Stomach smooth muscle (tissue), 2 donors: ENCODE data around the gene SUPT4H1.

Source experiments
- H3K27ac ChIP-seq: one replicate; pipeline ENCODE4 v1.7.0; 2013; ENCODE audit warnings: mild to moderate bottlenecking, low read length, inconsistent platforms
- H3K27me3 ChIP-seq, 2 donors: one replicate each; pipeline ENCODE4 v1.7.0; 2013; ENCODE audit warnings: low read length in 2 of 2; ENCODE audit not compliant: insufficient read depth in 2 of 2, control insufficient read depth in 1 of 2
- H3K36me3 ChIP-seq, 2 donors: one replicate each; pipeline ENCODE4 v1.7.0; 2013; ENCODE audit warnings: low read length in 2 of 2; ENCODE audit not compliant: control insufficient read depth in 2 of 2, insufficient read depth in 2 of 2
- H3K4me1 ChIP-seq: one replicate; pipeline ENCODE4 v1.7.0; 2013; ENCODE audit warnings: low read length; ENCODE audit not compliant: control insufficient read depth, insufficient read depth
- H3K4me3 ChIP-seq, 2 donors: one replicate each; pipeline ENCODE4 v1.7.0; 2013; ENCODE audit warnings: low read length in 2 of 2
- H3K9ac ChIP-seq, 2 donors: one replicate each; pipeline ENCODE4 v1.7.0; 2013; ENCODE audit warnings: low read length in 2 of 2, mild to moderate bottlenecking in 1 of 2
- H3K9me3 ChIP-seq, 2 donors: one replicate each; pipeline ENCODE4 v1.7.0; 2013; ENCODE audit warnings: low read length in 2 of 2; ENCODE audit not compliant: control insufficient read depth in 2 of 2
- donor health status: healthy.
- donor health status: Pancreatic carcinoma.

SUPT4H1 gene

GRCh38 chr17:58371300-58371950, 19.4 kb upstream of the SUPT4H1 start:
- H3K36me3 ChIP-seq: no peaks in the 10 kb centered on the region
- no peak overlapping the region for H3K9ac ChIP-seq
- H3K4me1 ChIP-seq: no peaks in the 10 kb centered on the region
- H3K27ac ChIP-seq: no peak overlapping the region
- no peak overlapping the region for H3K4me3 ChIP-seq
- H3K27me3 ChIP-seq: no peaks in the 10 kb centered on the region
- no peaks in the 10 kb centered on the region for H3K9me3 ChIP-seq

- H3K9me3 ChIP-seq: no peaks in the 10 kb centered on the region
- no peaks in the 10 kb centered on the region for H3K4me1 ChIP-seq
- H3K9ac ChIP-seq: no peak overlapping the region
- no peaks in the 10 kb centered on the region for H3K27me3 ChIP-seq
- H3K27ac ChIP-seq: no peak overlapping the region
- H3K4me3 ChIP-seq: no peak overlapping the region
- H3K36me3 ChIP-seq: no peaks in the 10 kb centered on the region
These were observed 18.7 kb upstream of the SUPT4H1 start for GRCh38 chr17:58370716-58371115.

GRCh38 chr17:58370309-58370708, 18.3 kb upstream of the SUPT4H1 start:
- no peak overlapping the region for H3K27ac ChIP-seq
- H3K4me1 ChIP-seq: peaks cover 2% of the 10 kb centered on the region
- H3K4me3 ChIP-seq: no peak overlapping the region
- H3K9me3 ChIP-seq: no peaks in the 10 kb centered on the region
- no peak overlapping the region for H3K9ac ChIP-seq
- no peaks in the 10 kb centered on the region for H3K27me3 ChIP-seq
- no peaks in the 10 kb centered on the region for H3K36me3 ChIP-seq

DNA sequence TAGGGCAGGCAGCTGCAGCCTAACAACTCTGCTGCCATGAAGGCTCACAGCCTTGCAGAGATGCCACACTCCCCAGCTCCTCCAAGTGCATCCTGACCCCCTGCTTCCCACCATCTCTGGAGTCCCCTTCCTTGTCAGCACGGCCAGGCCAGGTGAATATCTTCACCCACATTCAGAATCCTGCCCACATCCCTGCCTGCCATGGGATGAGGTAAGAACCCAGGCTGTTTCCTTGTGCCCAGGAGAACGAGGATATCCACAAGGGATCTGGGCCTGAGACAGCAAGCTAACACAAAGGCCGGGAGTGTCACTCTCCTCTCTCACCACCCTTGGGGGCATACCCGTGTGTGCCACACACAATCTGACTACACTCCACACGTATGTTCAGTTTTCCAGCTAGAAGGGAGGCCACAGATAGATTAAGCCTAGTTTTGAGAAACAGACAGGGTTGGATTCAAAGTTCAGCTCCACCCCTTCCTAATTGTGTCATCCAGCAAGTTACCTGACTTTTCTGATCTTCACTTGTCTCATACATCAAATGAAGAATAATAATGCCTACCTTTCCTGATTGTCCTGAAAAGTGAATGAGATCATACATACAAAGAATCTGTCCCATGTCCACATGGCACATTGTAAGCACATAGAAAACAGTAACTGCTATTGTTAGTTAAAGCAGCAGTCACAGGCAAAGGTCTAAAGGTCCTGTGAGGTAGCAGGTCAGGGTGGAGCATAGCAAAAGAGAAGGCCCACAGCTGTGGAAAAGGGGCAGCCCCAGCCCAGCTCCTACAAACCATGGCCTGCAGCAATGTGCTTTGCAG, 17.4 kb upstream of the SUPT4H1 start:
- Histone ChIP-seq H3K9me3 (no peaks in the 10 kb centered on the region), H3K27me3 (no peaks in the 10 kb centered on the region), H3K4me1 (peaks cover 2% of the 10 kb centered on the region), H3K4me3 (no peak overlapping the region), H3K36me3 (no peaks in the 10 kb centered on the region), H3K9ac (no peak overlapping the region), H3K27ac (no peak overlapping the region)

GRCh38 chr17:58368860-58369213, 16.8 kb upstream of the SUPT4H1 start:
- no peaks in the 10 kb centered on the region for H3K27me3 ChIP-seq
- H3K9ac ChIP-seq: no peak overlapping the region
- H3K36me3 ChIP-seq: no peaks in the 10 kb centered on the region
- H3K9me3 ChIP-seq: no peaks in the 10 kb centered on the region
- no peak overlapping the region for H3K27ac ChIP-seq
- peaks cover 2% of the 10 kb centered on the region for H3K4me1 ChIP-seq
- no peak overlapping the region for H3K4me3 ChIP-seq

DNA sequence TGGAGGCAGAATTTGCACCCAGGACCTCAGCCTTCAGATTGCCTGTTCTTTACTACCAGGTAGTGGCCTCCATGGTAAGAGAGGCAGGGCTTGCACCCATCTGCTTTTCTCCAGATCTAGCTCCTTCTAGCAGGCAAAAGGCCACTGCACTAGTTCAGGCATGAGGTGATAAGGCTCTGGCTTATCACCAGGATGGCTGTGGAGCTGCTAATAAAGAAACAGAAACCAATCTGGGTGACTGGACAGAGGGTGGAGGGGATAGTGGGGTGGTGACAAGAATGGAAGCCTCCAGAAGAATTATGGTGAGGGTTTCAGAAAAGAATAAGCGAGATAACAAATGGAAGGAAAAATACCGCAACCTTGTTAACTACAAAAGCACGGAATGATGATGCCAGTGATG, 15.5 kb upstream of the SUPT4H1 start:
- H3K4me1 ChIP-seq: peaks cover 2% of the 10 kb centered on the region
- H3K4me3 ChIP-seq: no peak overlapping the region
- no peak overlapping the region for H3K27ac ChIP-seq
- H3K9ac ChIP-seq: no peak overlapping the region
- no peaks in the 10 kb centered on the region for H3K9me3 ChIP-seq
- peaks cover 0 to 6% of the 10 kb centered on the region in 2 donors for H3K27me3 ChIP-seq
- H3K36me3 ChIP-seq: no peaks in the 10 kb centered on the region

GRCh38 chr17:58365980-58366595, 14.1 kb upstream of the SUPT4H1 start:
- H3K27me3 ChIP-seq: peaks cover 0 to 6% of the 10 kb centered on the region in 2 donors
- H3K9ac ChIP-seq: no peak overlapping the region
- no peaks in the 10 kb centered on the region for H3K36me3 ChIP-seq
- peaks cover 2% of the 10 kb centered on the region for H3K4me1 ChIP-seq
- no peak overlapping the region for H3K27ac ChIP-seq
- no peaks in the 10 kb centered on the region for H3K9me3 ChIP-seq
- no peak overlapping the region for H3K4me3 ChIP-seq

DNA sequence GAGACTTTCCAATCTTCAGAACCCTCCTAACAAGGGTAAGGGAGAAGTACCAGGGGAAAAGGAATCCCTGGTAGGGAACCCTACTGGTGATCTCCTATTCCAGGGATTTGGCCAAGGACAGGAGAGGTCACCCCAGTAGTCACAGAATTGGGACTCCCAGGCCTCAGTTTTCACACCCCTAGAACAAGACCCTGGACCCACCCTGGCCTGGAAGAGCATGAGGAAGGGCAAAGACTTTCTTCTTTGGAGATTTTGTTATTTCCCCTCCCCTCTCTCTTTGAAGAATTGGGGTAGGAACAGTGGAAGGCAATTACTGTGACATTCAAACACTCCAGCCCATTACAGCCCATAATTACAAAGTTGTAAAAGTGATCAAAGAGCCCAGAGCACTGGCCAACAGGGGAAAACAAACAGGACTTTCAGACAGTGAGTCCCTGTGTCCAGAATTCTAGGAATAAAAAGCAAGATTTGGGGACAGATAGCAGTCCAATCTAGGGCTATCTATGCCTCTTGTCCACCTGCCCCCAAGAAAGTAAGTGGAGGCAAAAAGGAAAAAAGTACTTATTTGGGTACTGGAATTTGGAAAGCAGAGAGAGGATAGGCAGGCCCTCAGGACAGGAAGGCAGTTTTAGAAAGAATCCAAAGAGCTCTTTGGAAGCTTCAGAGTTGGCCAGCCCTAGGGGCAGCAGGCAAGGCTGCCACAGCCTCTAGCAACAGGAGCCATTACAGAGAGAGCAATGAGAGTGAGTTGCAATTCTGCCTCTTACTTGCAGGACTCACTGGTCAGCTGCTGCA, 13.4 kb upstream of the SUPT4H1 start:
- Histone ChIP-seq H3K4me1 (peaks cover 2% of the 10 kb centered on the region), H3K9me3 (no peaks in the 10 kb centered on the region), H3K9ac (no peak overlapping the region), H3K27ac (no peak overlapping the region), H3K4me3 (no peak overlapping the region), H3K36me3 (no peaks in the 10 kb centered on the region), H3K27me3 (peaks cover 0 to 6% of the 10 kb centered on the region in 2 donors)

- Histone ChIP-seq H3K36me3 (no peaks in the 10 kb centered on the region), H3K9ac (no peak overlapping the region), H3K4me1 (peaks cover 2% of the 10 kb centered on the region), H3K27ac (no peak overlapping the region), H3K27me3 (peaks cover 0 to 6% of the 10 kb centered on the region in 2 donors), H3K9me3 (no peaks in the 10 kb centered on the region), H3K4me3 (no peak overlapping the region)
These were observed 12.4 kb upstream of the SUPT4H1 start for GRCh38 chr17:58364270-58364942.
